Right lobe of liver (tissue), 6 donors: ENCODE measurements around the gene TPGS1. TPM values are rescaled to one million over a fixed set of nuclear protein-coding genes. Genes with fewer than 3 reads are reported as not detected.

Experiments
- ATAC-seq, 4 donors: fragments of 200-7000 bp; cut with Tn5 transposase; one replicate each; pipeline ENCODE4 v1.9.1; 2020; ENCODE audit warnings: mild to moderate bottlenecking in 4 of 4, moderate library complexity in 4 of 4
- DNase-seq, 3 donors: peaks; one replicate each; pipeline ENCODE4 v3.0.0-alpha.2; 2020
- H3K27ac ChIP-seq, 3 donors: fragments of 200-600 bp; one replicate each; pipeline ENCODE4 v1.8.0; 2022
- H3K27me3 ChIP-seq, 2 donors: fragments of 200-600 bp; one replicate each; pipeline ENCODE4 v1.8.0; 2022
- H3K36me3 ChIP-seq, 4 donors: fragments of 200-600 bp; sonication (generic) in 1 of 4; one replicate each; pipeline versions ENCODE4 v1.5.1 to v1.8.0; 2017 to 2022; ENCODE audit warnings: control low read depth in 1 of 4
- H3K4me1 ChIP-seq, 4 donors: fragments of 200-600 bp; sonication (generic) in 1 of 4; one replicate each; pipeline versions ENCODE4 v1.5.1 to v1.8.0; 2017 to 2022; ENCODE audit warnings: control low read depth in 1 of 4
- H3K4me3 ChIP-seq, 3 donors: fragments of 200-600 bp; one replicate each; pipeline ENCODE4 v1.8.0; 2022
- H3K9me3 ChIP-seq, 4 donors: fragments of 200-600 bp; sonication (generic) in 1 of 4; one replicate each; pipeline versions ENCODE4 v1.5.1 to v1.8.0; 2017 to 2022; ENCODE audit warnings: control low read depth in 1 of 4
- CTCF ChIP-seq, 4 donors: fragments of 200-600 bp in 3 of 4; fragments of 450-650 bp in 1 of 4; IDR thresholded peaks; one replicate each; pipeline versions ENCODE4 v1.5.1 to v1.8.0; 2016 to 2022; ENCODE audit warnings: antibody characterized with exemption in 4 of 4, mild to moderate bottlenecking in 2 of 4
- POLR2A ChIP-seq: fragments of 450-650 bp; IDR thresholded peaks from one replicate; pipeline ENCODE4 v1.6.1; 2017; ENCODE audit warnings: antibody characterized with exemption, mild to moderate bottlenecking
- WGBS: methylation state at CpG from one replicate; pipeline ENCODE4 v1.1.6; 2018; ENCODE audit warnings: low coverage, low lambda C conversion rate; ENCODE audit not compliant: insufficient coverage; ENCODE audit errors: missing lambda C conversion rate; 5-methylcytosine and 5-hydroxymethylcytosine counted together
- intact Hi-C, 2 donors: fragments of 100-400 bp; cut with DNase I; formaldehyde crosslinking; loops; one replicate each; pipeline versions ENCODE4 v1.11.2 to v1.14.1; 2022
- total RNA-seq, 6 experiments: library from RNA; depleted of rRNA in 2 of 6; stranded (reverse); fragments of >200 nt in 2 of 6; fragmentation: NEBNext Ultra II Directional in 3 of 6; extraction: Animal tissue kit (Norgen Biotek cat#: 25700) in 3 of 6; gene quantifications; one replicate each; pipeline versions ENCODE4 v1.1.0 to v1.2.4, GENCODE V29; 2016 to 2023
- donor health status: DM: no; HTN: yes; CAD: no.
- donor health status: DM: no; HTN: no; CAD: no.
- donor health status: DM: no; HTN: no; CAD: no.
- donor health status: DM: no; HTN: yes; CAD: no.
- donor health status: DM: no; HTN: yes; CAD: no.

Gene TPGS1
- total RNA-seq, 6 experiments from 2014 or later, result 8.2 to 42.2 (median 10.3) TPM

- no peak overlapping the region for H3K27ac ChIP-seq
- H3K36me3 ChIP-seq, result no peaks in the 10 kb centered on the region
- H3K4me3 ChIP-seq, result no peak overlapping the region
- no peaks in the 10 kb centered on the region for H3K9me3 ChIP-seq
- TF ChIP-seq POLR2A (no peak), CTCF (IDR thresholded peaks at IDR 0.05) (no peak)
- ATAC-seq (no peak), DNase-seq (no peak)
- peaks cover 0 to 10% (median 3%) of the 10 kb centered on the region in 4 donors for H3K4me1 ChIP-seq
- no peaks in the 10 kb centered on the region for H3K27me3 ChIP-seq
- 78% methylated on average over 2 of the region's 14 CpGs for WGBS
- intact Hi-C loops, result no loop called here
These were observed 2.7 kb upstream of the TPGS1 start for GRCh38 chr19:504616-505015.

GRCh38 chr19:506404-507285 is 652 bp upstream of the TPGS1 start:
- intact Hi-C loops, result no loop called here
- DNase-seq, result peak; percentile 98 to 100 (median 98)
- WGBS, result 3% methylated on average over 29 of the region's 48 CpGs

GRCh38 chr19:508204-509150 is 1.2 kb downstream of the TPGS1 start:
- H3K36me3 ChIP-seq, result no peaks in the 10 kb centered on the region
- peaks cover 0 to 10% (median 3%) of the 10 kb centered on the region in 4 donors for H3K4me1 ChIP-seq
- peak overlapping the region; percentile 96 to 100 (median 100) for H3K4me3 ChIP-seq
- intact Hi-C loops, result no loop called here
- no peaks in the 10 kb centered on the region for H3K27me3 ChIP-seq
- H3K9me3 ChIP-seq, result no peaks in the 10 kb centered on the region
- DNase-seq (no peak), ATAC-seq (no peak)
- WGBS, result 55% methylated on average over 20 of the region's 32 CpGs
- no peak overlapping the region for H3K27ac ChIP-seq
- TF ChIP-seq CTCF (IDR thresholded peaks at IDR 0.05) (no peak), POLR2A (no peak)

More at GRCh38 chr19:506404-507285, 652 bp upstream of the TPGS1 start:
- TF ChIP-seq CTCF (IDR thresholded peaks at IDR 0.05) (peak; percentile 97 to 98 (median 98)), POLR2A (peak; percentile 25)
- ATAC-seq, result peak; percentile 84 to 88 (median 87)
- Histone ChIP-seq H3K36me3 (no peaks in the 10 kb centered on the region), H3K4me3 (peak overlapping the region; percentile 96 to 100 (median 100)), H3K27ac (peak overlapping the region; percentile 87 to 88 (median 88)), H3K4me1 (peaks cover 0 to 10% (median 3%) of the 10 kb centered on the region in 4 donors), H3K27me3 (no peaks in the 10 kb centered on the region), H3K9me3 (no peaks in the 10 kb centered on the region)

GRCh38 chr19:510606-511100 is 3.4 kb downstream of the TPGS1 start:
- peak; percentile 5 to 29 (median 16) for ATAC-seq
- peak overlapping the region in 1 of 3 donors; percentile 4 for H3K27ac ChIP-seq
- no peaks in the 10 kb centered on the region for H3K9me3 ChIP-seq
- H3K4me1 ChIP-seq, result peaks cover 0 to 10% (median 3%) of the 10 kb centered on the region in 4 donors
- peak; percentile 73 to 80 (median 79) for DNase-seq
- intact Hi-C loops, result no loop called here
- H3K36me3 ChIP-seq, result no peaks in the 10 kb centered on the region
- no peak overlapping the region for H3K4me3 ChIP-seq
- 21% methylated on average over 15 of the region's 21 CpGs for WGBS
- H3K27me3 ChIP-seq, result no peaks in the 10 kb centered on the region
- no peak for TF ChIP-seq POLR2A
- peak; percentile 81 to 95 (median 91) for TF ChIP-seq CTCF (IDR thresholded peaks at IDR 0.05)
